Thoracic aorta (tissue), 2 donors: ENCODE measurements around the gene SLC24A3. TPM values are rescaled to one million over a fixed set of nuclear protein-coding genes. Genes with fewer than 3 reads are reported as not detected.

Experiments
- ATAC-seq: fragments of 150-250 bp; one replicate; pipeline ENCODE4 v1.8.0; 2017; ENCODE audit warnings: low read depth; ENCODE audit not compliant: insufficient number of reproducible peaks, low FRiP score
- DNase-seq: peaks from one replicate; pipeline ENCODE4 v3.0.0-alpha.2; 2020; ENCODE audit warnings: low spot score
- H3K27ac ChIP-seq, 2 donors: fragments of 200-600 bp; sonication (generic); 1 replicate in 1 of 2; 2 replicates in 1 of 2; pipeline ENCODE4 v1.5.1; 2016; ENCODE audit warnings: mild to moderate bottlenecking in 2 of 2, moderate library complexity in 2 of 2
- H3K27me3 ChIP-seq: fragments of 200-600 bp; sonication (generic); replicated peaks from 2 replicates; pipeline ENCODE4 v1.6.0; 2016; ENCODE audit warnings: mild to moderate bottlenecking; ENCODE audit not compliant: insufficient read depth
- H3K36me3 ChIP-seq: fragments of 200-600 bp; sonication (generic); one replicate; pipeline ENCODE4 v1.5.1; 2016
- H3K4me1 ChIP-seq, 2 donors: fragments of 200-600 bp; sonication (generic); 1 replicate in 1 of 2; 2 replicates in 1 of 2; pipeline versions ENCODE4 v1.5.1 to v1.6.0; 2016; ENCODE audit warnings: low read depth in 2 of 2, mild to moderate bottlenecking in 1 of 2; ENCODE audit not compliant: control insufficient read depth in 1 of 2
- H3K4me3 ChIP-seq: fragments of 200-600 bp; sonication (generic); 2 replicates; pipeline ENCODE4 v1.5.1; 2016; ENCODE audit warnings: mild to moderate bottlenecking
- H3K9me3 ChIP-seq: fragments of 200-600 bp; sonication (generic); 2 replicates; pipeline ENCODE4 v1.5.1; 2016
- CTCF ChIP-seq: fragments of 200-600 bp; sonication (generic); IDR thresholded peaks from one replicate; pipeline ENCODE4 v1.5.1; 2019; ENCODE audit warnings: antibody characterized with exemption
- total RNA-seq, 2 donors: library from RNA; depleted of rRNA; stranded (reverse); fragments of >200 nt; gene quantifications; one replicate each; pipeline versions ENCODE4 v1.1.0 to v1.2.3, GENCODE V29; 2016

SLC24A3 gene
- total RNA-seq, 2 donors from 2014 or later = 8.3 to 31.4 TPM

- DNase-seq (no peak), ATAC-seq (no peak)
- Histone ChIP-seq H3K4me3 (no peak overlapping the region), H3K27ac (no peak overlapping the region), H3K27me3 (no peaks in the 10 kb centered on the region), H3K36me3 (no peaks in the 10 kb centered on the region), H3K9me3 (no peaks in the 10 kb centered on the region), H3K4me1 (no peaks in the 10 kb centered on the region)
- no peak for TF ChIP-seq CTCF
These were observed 431.6 kb downstream of the SLC24A3 start for GRCh38 chr20:19644085-19644484.

- Histone ChIP-seq H3K36me3 (no peaks in the 10 kb centered on the region), H3K9me3 (no peaks in the 10 kb centered on the region), H3K27ac (no peak overlapping the region), H3K27me3 (no peaks in the 10 kb centered on the region), H3K4me3 (no peak overlapping the region), H3K4me1 (no peaks in the 10 kb centered on the region)
- TF ChIP-seq CTCF = no peak
- DNase-seq = no peak
- no peak for ATAC-seq
These were observed 434.5 kb downstream of the SLC24A3 start for GRCh38 chr20:19646963-19647362.

- ATAC-seq = no peak
- Histone ChIP-seq H3K9me3 (no peaks in the 10 kb centered on the region), H3K27me3 (no peaks in the 10 kb centered on the region), H3K4me3 (no peak overlapping the region), H3K36me3 (no peaks in the 10 kb centered on the region), H3K27ac (no peak overlapping the region), H3K4me1 (no peaks in the 10 kb centered on the region)
- TF ChIP-seq CTCF = no peak
- no peak for DNase-seq
These were observed 435.6 kb downstream of the SLC24A3 start for GRCh38 chr20:19648024-19648423.

GRCh38 chr20:19649041-19649440 is 436.6 kb downstream of the SLC24A3 start:
- no peak for TF ChIP-seq CTCF
- H3K4me3 ChIP-seq = no peak overlapping the region
- ATAC-seq = no peak
- no peaks in the 10 kb centered on the region for H3K4me1 ChIP-seq
- H3K9me3 ChIP-seq = no peaks in the 10 kb centered on the region
- H3K36me3 ChIP-seq = no peaks in the 10 kb centered on the region
- no peaks in the 10 kb centered on the region for H3K27me3 ChIP-seq
- H3K27ac ChIP-seq = no peak overlapping the region
- DNase-seq = no peak

- no peak overlapping the region for H3K4me3 ChIP-seq
- no peak for ATAC-seq
- no peak for DNase-seq
- H3K27me3 ChIP-seq = no peaks in the 10 kb centered on the region
- no peaks in the 10 kb centered on the region for H3K4me1 ChIP-seq
- no peaks in the 10 kb centered on the region for H3K9me3 ChIP-seq
- no peaks in the 10 kb centered on the region for H3K36me3 ChIP-seq
- no peak overlapping the region for H3K27ac ChIP-seq
- TF ChIP-seq CTCF = no peak
These were observed 440.2 kb downstream of the SLC24A3 start for GRCh38 chr20:19652591-19653026.
